Measurements from ENCODE around the gene FBXO42. TPM values are rescaled to one million over a fixed set of nuclear protein-coding genes. Genes with fewer than 3 reads are reported as not detected.

The FBXO42 gene
- total and polyA plus RNA-seq, 9 of the 15 experiments (the other 6 are each of a cell fraction or from before 2014, with no cell fraction given): 7.2 to 24.8 (median 17.4) TPM

- TF ChIP-seq SAP30 (IDR thresholded peaks at IDR 0.05; ENCODE audit: borderline replicate concordance, insufficient read depth, low read depth, low read length, poor library complexity, severe bottlenecking) (peak; percentile 77), ETV5 (CRISPR knock-in tag; IDR thresholded peaks at IDR 0.05; ENCODE audit: low read depth) (no peak), SUPT5H (IDR thresholded peaks at IDR 0.05) (peak; percentile 89), PTBP1 (IDR thresholded peaks at IDR 0.05; ENCODE audit: low read depth, low read length) (peak; percentile 43; the same call in 1 of the 2 replicates), ZFP36 (IDR thresholded peaks at IDR 0.05; ENCODE audit: low read depth, low read length, partially characterized antibody) (no peak), ERF (CRISPR knock-in tag; IDR thresholded peaks at IDR 0.05) (peak; percentile 81), PYGO2 (tag; IDR thresholded peaks at IDR 0.05) (no peak), STAG1 (CRISPR knock-in tag; IDR thresholded peaks at IDR 0.05; ENCODE audit: borderline replicate concordance) (no peak), MITF (IDR thresholded peaks at IDR 0.05) (no peak), MYNN (IDR thresholded peaks at IDR 0.05) (no peak), MYNN (CRISPR knock-in tag; IDR thresholded peaks at IDR 0.05) (no peak), PATZ1 (CRISPR knock-in tag; IDR thresholded peaks at IDR 0.05; ENCODE audit: borderline replicate concordance) (no peak), ZNF778 (CRISPR knock-in tag; IDR thresholded peaks at IDR 0.05) (no peak), FUS (optimal IDR thresholded peaks at IDR 0.05; ENCODE audit: low read depth, low read length) (peak; percentile 89), SMARCE1 (IDR thresholded peaks at IDR 0.05) (no peak; the same call in 1 of the 2 replicates), BRF1 (IDR thresholded peaks at IDR 0.05; ENCODE audit: borderline replicate concordance, extremely low read depth, insufficient read length) (no peak), POLR2B (IDR thresholded peaks at IDR 0.05; ENCODE audit: low read depth, partially characterized antibody) (peak; percentile 85), XRCC4 (IDR thresholded peaks at IDR 0.05; ENCODE audit: extremely low read depth, insufficient read depth, insufficient read length) (no peak), SMARCC2 (IDR thresholded peaks at IDR 0.05; ENCODE audit: low read depth) (peak; percentile 59; the same call in 1 of the 2 replicates), TCF7 (IDR thresholded peaks at IDR 0.05; ENCODE audit: borderline replicate concordance) (no peak; the same call in none of the 2 replicates)
- TF ChIP-seq, protein P1, sequence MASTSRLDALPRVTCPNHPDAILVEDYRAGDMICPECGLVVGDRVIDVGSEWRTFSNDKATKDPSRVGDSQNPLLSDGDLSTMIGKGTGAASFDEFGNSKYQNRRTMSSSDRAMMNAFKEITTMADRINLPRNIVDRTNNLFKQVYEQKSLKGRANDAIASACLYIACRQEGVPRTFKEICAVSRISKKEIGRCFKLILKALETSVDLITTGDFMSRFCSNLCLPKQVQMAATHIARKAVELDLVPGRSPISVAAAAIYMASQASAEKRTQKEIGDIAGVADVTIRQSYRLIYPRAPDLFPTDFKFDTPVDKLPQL (IDR thresholded peaks at IDR 0.05; ENCODE audit: extremely low read depth, insufficient read length): no peak
- TF ChIP-seq, protein P2, sequence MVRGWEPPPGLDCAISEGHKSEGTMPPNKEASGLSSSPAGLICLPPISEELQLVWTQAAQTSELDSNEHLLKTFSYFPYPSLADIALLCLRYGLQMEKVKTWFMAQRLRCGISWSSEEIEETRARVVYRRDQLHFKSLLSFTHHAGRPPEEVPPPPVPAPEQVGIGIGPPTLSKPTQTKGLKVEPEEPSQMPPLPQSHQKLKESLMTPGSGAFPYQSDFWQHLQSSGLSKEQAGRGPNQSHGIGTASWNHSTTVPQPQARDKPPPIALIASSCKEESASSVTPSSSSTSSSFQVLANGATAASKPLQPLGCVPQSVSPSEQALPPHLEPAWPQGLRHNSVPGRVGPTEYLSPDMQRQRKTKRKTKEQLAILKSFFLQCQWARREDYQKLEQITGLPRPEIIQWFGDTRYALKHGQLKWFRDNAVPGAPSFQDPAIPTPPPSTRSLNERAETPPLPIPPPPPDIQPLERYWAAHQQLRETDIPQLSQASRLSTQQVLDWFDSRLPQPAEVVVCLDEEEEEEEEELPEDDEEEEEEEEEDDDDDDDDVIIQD (CRISPR knock-in tag; IDR thresholded peaks at IDR 0.05): peak; percentile 36; the same call in 1 of the 2 replicates
These were observed at the start of gene FBXO42 (continued) for GRCh38 chr1:16351994-16352841.

Data from K562 (cell line).